Prostate gland (tissue), 2 donors: ENCODE results near the gene PTDSS2.

ENCODE experiments used
- POLR2A ChIP-seq: fragments of 450-650 bp; IDR thresholded peaks from one replicate; pipeline ENCODE4 v1.6.1; 2016; ENCODE audit warnings: antibody characterized with exemption, mild to moderate bottlenecking
- TF ChIP-seq, protein P1 (sequence below), 4 experiments: fragments of 200-600 bp in 2 of 4; fragments of 450-650 bp in 2 of 4; sonication (generic) in 2 of 4; IDR thresholded peaks; 1 replicate in 3 of 4; 2 replicates in 1 of 4; pipeline ENCODE4 v1.5.1; 2016 to 2019; ENCODE audit warnings: antibody characterized with exemption in 4 of 4, mild to moderate bottlenecking in 2 of 4, moderate library complexity in 2 of 4

GRCh38 chr11:418343-419247, 31.5 kb upstream of the PTDSS2 start:
- TF ChIP-seq, protein P1, sequence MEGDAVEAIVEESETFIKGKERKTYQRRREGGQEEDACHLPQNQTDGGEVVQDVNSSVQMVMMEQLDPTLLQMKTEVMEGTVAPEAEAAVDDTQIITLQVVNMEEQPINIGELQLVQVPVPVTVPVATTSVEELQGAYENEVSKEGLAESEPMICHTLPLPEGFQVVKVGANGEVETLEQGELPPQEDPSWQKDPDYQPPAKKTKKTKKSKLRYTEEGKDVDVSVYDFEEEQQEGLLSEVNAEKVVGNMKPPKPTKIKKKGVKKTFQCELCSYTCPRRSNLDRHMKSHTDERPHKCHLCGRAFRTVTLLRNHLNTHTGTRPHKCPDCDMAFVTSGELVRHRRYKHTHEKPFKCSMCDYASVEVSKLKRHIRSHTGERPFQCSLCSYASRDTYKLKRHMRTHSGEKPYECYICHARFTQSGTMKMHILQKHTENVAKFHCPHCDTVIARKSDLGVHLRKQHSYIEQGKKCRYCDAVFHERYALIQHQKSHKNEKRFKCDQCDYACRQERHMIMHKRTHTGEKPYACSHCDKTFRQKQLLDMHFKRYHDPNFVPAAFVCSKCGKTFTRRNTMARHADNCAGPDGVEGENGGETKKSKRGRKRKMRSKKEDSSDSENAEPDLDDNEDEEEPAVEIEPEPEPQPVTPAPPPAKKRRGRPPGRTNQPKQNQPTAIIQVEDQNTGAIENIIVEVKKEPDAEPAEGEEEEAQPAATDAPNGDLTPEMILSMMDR (IDR thresholded peaks at IDR 0.05) = no peak
- TF ChIP-seq POLR2A = no peak
